B cell (primary cell): ENCODE data around the gene HDGFL2. TPM values are rescaled to one million over a fixed set of nuclear protein-coding genes. Genes with fewer than 3 reads are reported as not detected.

Source experiments
- ATAC-seq: fragments of 200-7000 bp; cut with Tn5 transposase; one replicate; pipeline ENCODE4 v1.10.0; 2021; ENCODE audit warnings: low read depth, mild to moderate bottlenecking, moderate number of reproducible peaks, moderate library complexity
- CTCF ChIA-PET: fragments of 350-600 bp; sonication (Branson Sonifier 250); formaldehyde crosslinking; loops from one replicate; lab custom pipeline; 2021; ENCODE audit warnings: antibody characterized with exemption, inconsistent platforms; lab: Charles Lee
- POLR2A ChIA-PET: fragments of 350-600 bp; sonication (Branson Sonifier 250); formaldehyde crosslinking; loops from one replicate; lab custom pipeline; 2021; ENCODE audit warnings: antibody characterized with exemption; lab: Charles Lee
- DNase-seq: peaks from one replicate; pipeline ENCODE4 v3.0.0; 2013
- H2AFZ ChIP-seq: 2 replicates; pipeline ENCODE4 v1.6.1; 2012; ENCODE audit warnings: mild to moderate bottlenecking, low read depth, low read length; ENCODE audit not compliant: insufficient read depth, poor library complexity, severe bottlenecking
- H3K27ac ChIP-seq, 2 donors: 1 replicate in 1 of 2; 2 replicates in 1 of 2; pipeline ENCODE4 v1.5.1; 2012 to 2013; ENCODE audit warnings: low read length in 2 of 2, mild to moderate bottlenecking in 2 of 2, moderate library complexity in 1 of 2
- H3K27me3 ChIP-seq, 4 experiments: fragments of 200-600 bp in 1 of 4; sonication (generic) in 1 of 4; replicated peaks in 1 of 4; 1 replicate in 2 of 4; 2 replicates in 2 of 4; pipeline versions ENCODE4 v1.6.1 to v1.7.0; 2013 to 2016; ENCODE audit warnings: low read length in 3 of 4, mild to moderate bottlenecking in 2 of 4, mixed read lengths in 1 of 4, moderate library complexity in 1 of 4; ENCODE audit not compliant: insufficient read depth in 4 of 4, control insufficient read depth in 3 of 4; ENCODE audit errors: control extremely low read depth in 1 of 4
- H3K36me3 ChIP-seq, 2 experiments: replicated peaks in 1 of 2; 1 replicate in 1 of 2; 2 replicates in 1 of 2; pipeline versions ENCODE4 v1.6.1 to v1.7.1; 2013; ENCODE audit warnings: low read length in 1 of 2; ENCODE audit not compliant: insufficient read depth in 2 of 2, control insufficient read depth in 1 of 2; ENCODE audit errors: control extremely low read depth in 1 of 2, extremely low read depth in 1 of 2
- H3K4me1 ChIP-seq, 2 donors: fragments of 200-600 bp in 1 of 2; sonication (generic) in 1 of 2; 1 replicate in 1 of 2; 2 replicates in 1 of 2; pipeline versions ENCODE4 v1.5.1 to v1.6.1; 2013 to 2017; ENCODE audit warnings: low read length in 2 of 2; ENCODE audit not compliant: control insufficient read depth in 2 of 2, insufficient read depth in 2 of 2
- H3K4me2 ChIP-seq: replicated peaks from 2 replicates; pipeline ENCODE3; 2012; ENCODE audit warnings: mild to moderate bottlenecking, low read depth, low read length; ENCODE audit not compliant: poor library complexity, severe bottlenecking
- H3K4me3 ChIP-seq, 5 experiments: fragments of 200-600 bp in 1 of 5; sonication (generic) in 1 of 5; 1 replicate in 3 of 5; 2 replicates in 2 of 5; pipeline versions ENCODE4 v1.5.1 to v1.7.0; 2011 to 2016; ENCODE audit warnings: low read length in 4 of 5, mild to moderate bottlenecking in 4 of 5, low read depth in 2 of 5, control low read depth in 1 of 5, moderate library complexity in 1 of 5; ENCODE audit not compliant: insufficient read depth in 1 of 5; ENCODE audit errors: control extremely low read depth in 1 of 5, extremely low read depth in 1 of 5
- H3K79me2 ChIP-seq: fragments of 200-600 bp; sonication (generic); one replicate; pipeline ENCODE4 v1.6.0; 2016; ENCODE audit warnings: low read length; ENCODE audit not compliant: control insufficient read depth, insufficient read depth
- H3K9ac ChIP-seq: fragments of 200-600 bp; sonication (generic); 2 replicates; pipeline ENCODE4 v1.6.1; 2017; ENCODE audit warnings: mild to moderate bottlenecking, low read length, moderate library complexity
- H3K9me3 ChIP-seq, 3 donors: one replicate each; pipeline versions ENCODE4 v1.6.1 to v1.7.1; 2013; ENCODE audit warnings: low read length in 2 of 3; ENCODE audit not compliant: control insufficient read depth in 2 of 3, insufficient read depth in 1 of 3; ENCODE audit errors: control extremely low read depth in 1 of 3
- H4K20me1 ChIP-seq: 2 replicates; pipeline ENCODE4 v1.6.0; 2012; ENCODE audit warnings: mild to moderate bottlenecking, low read length; ENCODE audit not compliant: insufficient read depth, control insufficient read depth, poor library complexity, severe bottlenecking
- H3K27ac Mint-ChIP-seq: one replicate; pipeline ENCODE4 v1.8.0; 2021; ENCODE audit warnings: mixed read lengths
- H3K27me3 Mint-ChIP-seq: one replicate; pipeline ENCODE4 v1.8.0; 2021; ENCODE audit warnings: mixed read lengths
- H3K4me1 Mint-ChIP-seq: one replicate; pipeline ENCODE4 v1.8.0; 2021; ENCODE audit warnings: mixed read lengths
- H3K4me3 Mint-ChIP-seq: one replicate; pipeline ENCODE4 v1.8.0; 2021; ENCODE audit warnings: mixed read lengths
- H3K9me3 Mint-ChIP-seq: one replicate; pipeline ENCODE4 v1.8.0; 2022; ENCODE audit warnings: mixed read lengths; ENCODE audit not compliant: insufficient read depth
- EZH2 ChIP-seq: IDR thresholded peaks from 2 replicates; pipeline ENCODE4 v1.6.1; 2012; ENCODE audit warnings: borderline replicate concordance, low read depth, mild to moderate bottlenecking, moderate library complexity, low read length; ENCODE audit not compliant: insufficient read depth, poor library complexity, severe bottlenecking
- WGBS: methylation state at CpG from one replicate; pipeline ENCODE4 v1.1.5; 2013; ENCODE audit warnings: missing lambda C conversion rate; ENCODE audit not compliant: insufficient coverage; 5-methylcytosine and 5-hydroxymethylcytosine counted together
- intact Hi-C: fragments of 100-400 bp; cut with micrococcal nuclease; formaldehyde crosslinking; loops from one replicate; pipeline ENCODE4 v1.10.0; 2022
- polyA plus RNA-seq: library from polyadenylated mRNA; depleted of rRNA; stranded (reverse); fragments of >200 nt; gene quantifications from 2 replicates; pipeline ENCODE4 v1.2.3, GENCODE V29; 2012
- total RNA-seq, 2 donors: library from RNA; stranded (reverse); fragments of 120-200 nt in 1 of 2; gene quantifications; 1 replicate in 1 of 2; 2 replicates in 1 of 2; pipeline versions ENCODE4 v1.2.3 to v1.2.4, GENCODE V29; 2013 to 2022
- TF ChIP-seq, protein P1 (sequence below): fragments of 200-600 bp; IDR thresholded peaks from one replicate; pipeline ENCODE4 v1.8.0; 2022; ENCODE audit warnings: antibody characterized with exemption, mild to moderate bottlenecking

HDGFL2 gene
- total and polyA plus RNA-seq, 2 donors (not counting 1 experiment from before 2014, with no cell fraction given) = 18.4 to 49.9 TPM

DNA sequence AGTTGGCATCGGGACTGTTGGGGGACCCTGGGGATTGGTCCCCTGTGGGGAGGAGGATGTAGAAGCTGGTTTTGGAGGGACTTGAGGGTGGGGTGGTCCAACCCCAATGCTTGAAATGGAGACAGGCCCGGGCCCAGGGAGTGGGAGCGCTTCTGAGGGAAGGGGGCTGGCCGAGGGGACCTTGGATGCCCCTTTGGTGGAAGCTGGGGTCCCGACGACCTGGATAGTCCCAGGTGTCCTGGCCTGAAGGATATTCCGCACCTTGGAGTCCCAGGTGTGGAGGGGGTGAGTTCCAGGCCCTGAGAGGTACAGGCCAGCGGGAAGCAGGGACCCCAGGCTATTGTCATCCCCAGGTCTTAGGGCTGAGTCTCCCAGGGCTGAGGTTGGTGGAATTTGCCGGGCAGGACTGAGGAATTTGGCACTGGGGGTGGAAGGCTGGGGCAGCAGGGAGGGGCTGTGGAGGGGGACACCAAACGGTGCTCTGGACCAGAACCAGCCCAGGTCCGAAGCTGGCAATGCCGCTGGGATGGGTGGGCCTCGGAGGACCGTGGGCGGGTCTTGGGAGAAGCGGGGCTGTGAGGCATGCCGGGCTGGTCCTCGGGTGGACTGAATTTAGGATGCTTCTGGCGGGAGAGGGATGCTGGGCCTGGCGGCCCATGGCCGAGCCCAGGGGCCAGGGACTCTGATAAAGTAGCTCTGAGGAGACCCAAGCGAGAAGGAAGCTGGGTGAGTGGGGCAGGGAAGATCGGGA, 1.8 kb downstream of the HDGFL2 start:
- no peaks in the 10 kb centered on the region for H3K27me3 Mint-ChIP-seq
- ATAC-seq = no peak
- ChIA-PET CTCF (interaction anchor here (0.6 kb wide), 1 partner anchor 1525 kb away, joined by 3 read pairs; no protein-coding TSS in a partner anchor), POLR2A (no interaction called here)
- Histone ChIP-seq H3K4me3 (peak overlapping the region in 3 of 5 experiments; percentile 11 to 23 (median 19)), H4K20me1 (peaks cover 20% of the 10 kb centered on the region), H3K79me2 (peaks cover 26% of the 10 kb centered on the region), H2AFZ (peak overlapping the region; percentile 36), H3K4me2 (peak overlapping the region; percentile 99), H3K36me3 (peaks cover 0 to 15% of the 10 kb centered on the region in 2 experiments), H3K9me3 (no peaks in the 10 kb centered on the region), H3K4me1 (peaks cover 20 to 31% of the 10 kb centered on the region in 2 donors), H3K9ac (no peak overlapping the region), H3K27ac (no peak overlapping the region), H3K27me3 (no peaks in the 10 kb centered on the region)
- TF ChIP-seq EZH2 = no peak
- TF ChIP-seq, protein P1, sequence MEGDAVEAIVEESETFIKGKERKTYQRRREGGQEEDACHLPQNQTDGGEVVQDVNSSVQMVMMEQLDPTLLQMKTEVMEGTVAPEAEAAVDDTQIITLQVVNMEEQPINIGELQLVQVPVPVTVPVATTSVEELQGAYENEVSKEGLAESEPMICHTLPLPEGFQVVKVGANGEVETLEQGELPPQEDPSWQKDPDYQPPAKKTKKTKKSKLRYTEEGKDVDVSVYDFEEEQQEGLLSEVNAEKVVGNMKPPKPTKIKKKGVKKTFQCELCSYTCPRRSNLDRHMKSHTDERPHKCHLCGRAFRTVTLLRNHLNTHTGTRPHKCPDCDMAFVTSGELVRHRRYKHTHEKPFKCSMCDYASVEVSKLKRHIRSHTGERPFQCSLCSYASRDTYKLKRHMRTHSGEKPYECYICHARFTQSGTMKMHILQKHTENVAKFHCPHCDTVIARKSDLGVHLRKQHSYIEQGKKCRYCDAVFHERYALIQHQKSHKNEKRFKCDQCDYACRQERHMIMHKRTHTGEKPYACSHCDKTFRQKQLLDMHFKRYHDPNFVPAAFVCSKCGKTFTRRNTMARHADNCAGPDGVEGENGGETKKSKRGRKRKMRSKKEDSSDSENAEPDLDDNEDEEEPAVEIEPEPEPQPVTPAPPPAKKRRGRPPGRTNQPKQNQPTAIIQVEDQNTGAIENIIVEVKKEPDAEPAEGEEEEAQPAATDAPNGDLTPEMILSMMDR = no peak
- intact Hi-C loops = loop anchor here (5.0 to 10.0 kb wide), 5 partner anchors 147 to 1151 kb away; partner anchors contain the start of genes DOHH, EEF2, FZR1 and PLIN3
- peaks cover 22% of the 10 kb centered on the region for H3K4me1 Mint-ChIP-seq
- peak overlapping the region; percentile 73 for H3K4me3 Mint-ChIP-seq
- no peaks in the 10 kb centered on the region for H3K9me3 Mint-ChIP-seq
- H3K27ac Mint-ChIP-seq = peak overlapping the region; percentile 50
- WGBS = 32% methylated on average over 21 of the region's 23 CpGs
- no peak for DNase-seq

DNA sequence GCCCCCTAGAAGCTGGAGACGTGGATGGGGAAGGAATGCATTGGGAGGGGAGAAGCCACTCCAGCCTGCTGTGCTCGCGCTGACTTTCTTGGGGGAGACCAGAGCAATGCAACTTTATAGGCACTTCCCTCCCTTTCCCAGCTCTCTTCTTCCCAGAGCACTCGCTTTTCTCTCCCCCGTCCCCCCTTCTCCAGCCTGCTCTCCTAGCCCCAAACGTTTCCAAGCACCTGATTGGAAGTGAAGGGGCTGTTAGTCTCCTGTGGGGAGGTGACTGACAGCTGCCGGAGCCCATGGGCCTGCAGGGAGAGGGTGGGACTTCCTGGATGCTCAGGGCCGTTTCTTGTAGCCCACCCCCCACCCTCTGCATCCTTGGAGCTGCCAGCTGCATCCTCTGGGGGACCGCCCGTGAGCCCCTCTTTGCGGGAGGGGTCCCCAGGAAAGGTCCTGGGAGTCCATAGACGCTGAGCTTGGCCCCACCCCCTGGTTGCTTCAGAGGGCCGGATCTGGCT, 2.5 kb downstream of the HDGFL2 start:
- Mint-ChIP-seq H3K27ac (no peak overlapping the region), H3K9me3 (no peaks in the 10 kb centered on the region), H3K4me3 (peak overlapping the region; percentile 73), H3K4me1 (peaks cover 22% of the 10 kb centered on the region), H3K27me3 (no peaks in the 10 kb centered on the region)
- no peak for TF ChIP-seq EZH2
- TF ChIP-seq, protein P1 = no peak
- Histone ChIP-seq H3K4me3 (peak overlapping the region in 4 of 5 experiments; percentile 6 to 23 (median 15)), H3K79me2 (peaks cover 26% of the 10 kb centered on the region), H3K9ac (no peak overlapping the region), H3K27me3 (no peaks in the 10 kb centered on the region), H3K36me3 (peaks cover 0 to 15% of the 10 kb centered on the region in 2 experiments), H2AFZ (peak overlapping the region; percentile 36), H3K4me1 (peaks cover 20 to 31% of the 10 kb centered on the region in 2 donors), H3K9me3 (no peaks in the 10 kb centered on the region), H3K4me2 (peak overlapping the region; percentile 99), H4K20me1 (peaks cover 20% of the 10 kb centered on the region), H3K27ac (no peak overlapping the region)
- DNase-seq = peak; percentile 37
- intact Hi-C loops = loop anchor here (5.0 to 10.0 kb wide), 5 partner anchors 147 to 1150 kb away; partner anchors contain the start of genes DOHH, EEF2, FZR1 and PLIN3
- ATAC-seq = no peak
- POLR2A ChIA-PET = no interaction called here
- WGBS = 23% methylated on average over 7 of the region's 13 CpGs
- CTCF ChIA-PET = no interaction called here
